Measurements from ENCODE around the gene ADAMTSL1.

DNA sequence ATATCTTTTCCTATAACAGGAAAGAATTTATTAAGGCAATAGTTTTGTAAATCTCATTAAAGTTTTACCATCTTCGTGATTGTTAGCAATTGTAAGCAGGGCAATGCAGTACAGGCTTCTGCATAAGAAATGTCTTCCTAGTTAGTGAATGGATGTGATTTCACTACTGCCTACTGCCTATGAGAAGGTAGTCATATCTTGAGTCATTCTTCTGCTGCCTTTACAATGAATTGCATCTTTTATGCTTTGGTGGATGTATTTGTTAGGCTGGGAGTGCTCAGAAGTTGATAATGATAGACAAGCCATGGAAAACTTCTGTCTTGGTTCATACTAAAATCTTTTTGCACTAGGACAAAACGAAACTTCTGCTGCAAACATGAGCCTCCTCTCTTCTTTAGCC lies 128.0 kb downstream of the ADAMTSL1 start:
- TF ChIP-seq, protein P1, sequence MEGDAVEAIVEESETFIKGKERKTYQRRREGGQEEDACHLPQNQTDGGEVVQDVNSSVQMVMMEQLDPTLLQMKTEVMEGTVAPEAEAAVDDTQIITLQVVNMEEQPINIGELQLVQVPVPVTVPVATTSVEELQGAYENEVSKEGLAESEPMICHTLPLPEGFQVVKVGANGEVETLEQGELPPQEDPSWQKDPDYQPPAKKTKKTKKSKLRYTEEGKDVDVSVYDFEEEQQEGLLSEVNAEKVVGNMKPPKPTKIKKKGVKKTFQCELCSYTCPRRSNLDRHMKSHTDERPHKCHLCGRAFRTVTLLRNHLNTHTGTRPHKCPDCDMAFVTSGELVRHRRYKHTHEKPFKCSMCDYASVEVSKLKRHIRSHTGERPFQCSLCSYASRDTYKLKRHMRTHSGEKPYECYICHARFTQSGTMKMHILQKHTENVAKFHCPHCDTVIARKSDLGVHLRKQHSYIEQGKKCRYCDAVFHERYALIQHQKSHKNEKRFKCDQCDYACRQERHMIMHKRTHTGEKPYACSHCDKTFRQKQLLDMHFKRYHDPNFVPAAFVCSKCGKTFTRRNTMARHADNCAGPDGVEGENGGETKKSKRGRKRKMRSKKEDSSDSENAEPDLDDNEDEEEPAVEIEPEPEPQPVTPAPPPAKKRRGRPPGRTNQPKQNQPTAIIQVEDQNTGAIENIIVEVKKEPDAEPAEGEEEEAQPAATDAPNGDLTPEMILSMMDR (IDR thresholded peaks at IDR 0.05): no peak
- TF ChIP-seq POLR2A (IDR thresholded peaks at IDR 0.05) (no peak), POLR2AphosphoS5 (IDR thresholded peaks at IDR 0.05) (no peak)
